Parathyroid adenoma (tissue), 2 donors: Measurements from ENCODE around the gene PITRM1.
"Not testable (repeated sequence)": the region's sequence is repeated elsewhere in the genome, so short reads cannot be mapped to it uniquely, and the experiment has no call there.

Experiments used
- H2AFZ ChIP-seq: fragments of 300-600 bp; sonication (generic); one replicate; pipeline ENCODE4 v1.7.0; 2017; ENCODE audit warnings: antibody characterized with exemption, mild to moderate bottlenecking
- H3K27ac ChIP-seq: fragments of 300-600 bp; sonication (generic); one replicate; pipeline ENCODE4 v1.7.0; 2017
- H3K27me3 ChIP-seq: fragments of 300-600 bp; sonication (generic); one replicate; pipeline ENCODE4 v1.7.0; 2017; ENCODE audit warnings: low read length; ENCODE audit not compliant: control insufficient read depth, insufficient read depth
- H3K36me3 ChIP-seq: fragments of 300-600 bp; sonication (generic); one replicate; pipeline ENCODE4 v1.7.0; 2017; ENCODE audit warnings: low read length; ENCODE audit not compliant: control insufficient read depth, insufficient read depth
- H3K4me1 ChIP-seq: fragments of 300-600 bp; sonication (generic); one replicate; pipeline ENCODE4 v1.7.0; 2017; ENCODE audit warnings: control low read depth
- H3K4me2 ChIP-seq: fragments of 300-600 bp; sonication (generic); one replicate; pipeline ENCODE4 v1.7.0; 2017; ENCODE audit warnings: low read length
- H3K4me3 ChIP-seq: fragments of 300-600 bp; sonication (generic); one replicate; pipeline ENCODE4 v1.7.0; 2017; ENCODE audit warnings: low read depth, low read length
- H3K79me2 ChIP-seq: fragments of 300-600 bp; sonication (generic); one replicate; pipeline ENCODE4 v1.7.0; 2017; ENCODE audit warnings: control low read depth
- H3K9ac ChIP-seq: fragments of 300-600 bp; sonication (generic); one replicate; pipeline ENCODE4 v1.7.0; 2017; ENCODE audit warnings: mild to moderate bottlenecking
- H3K9me3 ChIP-seq: fragments of 300-600 bp; sonication (generic); one replicate; pipeline ENCODE4 v1.7.0; 2017; ENCODE audit warnings: low read length; ENCODE audit not compliant: control insufficient read depth
- TF ChIP-seq, protein P1 (sequence below): fragments of 300-600 bp; sonication (generic); IDR thresholded peaks from one replicate; pipeline ENCODE4 v1.7.0; 2017; ENCODE audit warnings: antibody characterized with exemption, mild to moderate bottlenecking
- donor health status: primary hyperparathyroidism.

Gene PITRM1

DNA sequence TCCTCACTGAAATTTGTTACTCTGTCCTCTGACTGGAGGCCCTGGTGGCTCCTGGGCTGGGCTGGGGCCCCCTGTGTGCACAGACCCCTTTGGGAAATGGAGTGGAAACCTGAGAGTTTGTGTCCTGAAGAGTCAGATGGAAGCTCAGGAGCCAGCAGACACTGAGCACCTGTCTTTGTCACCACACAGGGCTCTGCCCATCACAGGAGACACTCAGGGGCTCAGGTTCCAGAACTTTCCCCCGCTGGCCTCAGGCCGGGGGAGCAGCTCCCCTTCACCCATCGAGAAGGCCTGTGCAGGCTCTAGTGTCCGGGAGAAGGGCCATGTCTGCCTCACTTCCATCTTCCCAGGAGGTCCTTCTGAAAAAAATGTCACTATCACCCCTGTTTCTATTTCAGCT, 22.3 kb upstream of the PITRM1 start:
- no peak overlapping the region for H3K27ac ChIP-seq
- H3K36me3 ChIP-seq = no peaks in the 10 kb centered on the region
- TF ChIP-seq, protein P1, sequence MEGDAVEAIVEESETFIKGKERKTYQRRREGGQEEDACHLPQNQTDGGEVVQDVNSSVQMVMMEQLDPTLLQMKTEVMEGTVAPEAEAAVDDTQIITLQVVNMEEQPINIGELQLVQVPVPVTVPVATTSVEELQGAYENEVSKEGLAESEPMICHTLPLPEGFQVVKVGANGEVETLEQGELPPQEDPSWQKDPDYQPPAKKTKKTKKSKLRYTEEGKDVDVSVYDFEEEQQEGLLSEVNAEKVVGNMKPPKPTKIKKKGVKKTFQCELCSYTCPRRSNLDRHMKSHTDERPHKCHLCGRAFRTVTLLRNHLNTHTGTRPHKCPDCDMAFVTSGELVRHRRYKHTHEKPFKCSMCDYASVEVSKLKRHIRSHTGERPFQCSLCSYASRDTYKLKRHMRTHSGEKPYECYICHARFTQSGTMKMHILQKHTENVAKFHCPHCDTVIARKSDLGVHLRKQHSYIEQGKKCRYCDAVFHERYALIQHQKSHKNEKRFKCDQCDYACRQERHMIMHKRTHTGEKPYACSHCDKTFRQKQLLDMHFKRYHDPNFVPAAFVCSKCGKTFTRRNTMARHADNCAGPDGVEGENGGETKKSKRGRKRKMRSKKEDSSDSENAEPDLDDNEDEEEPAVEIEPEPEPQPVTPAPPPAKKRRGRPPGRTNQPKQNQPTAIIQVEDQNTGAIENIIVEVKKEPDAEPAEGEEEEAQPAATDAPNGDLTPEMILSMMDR = no peak
- no peaks in the 10 kb centered on the region for H3K27me3 ChIP-seq
- no peaks in the 10 kb centered on the region for H3K79me2 ChIP-seq
- no peaks in the 10 kb centered on the region for H3K9me3 ChIP-seq
- H3K9ac ChIP-seq = no peak overlapping the region
- H3K4me2 ChIP-seq = no peak overlapping the region
- no peak overlapping the region for H3K4me3 ChIP-seq
- no peak overlapping the region for H2AFZ ChIP-seq
- peaks cover 7% of the 10 kb centered on the region for H3K4me1 ChIP-seq

DNA sequence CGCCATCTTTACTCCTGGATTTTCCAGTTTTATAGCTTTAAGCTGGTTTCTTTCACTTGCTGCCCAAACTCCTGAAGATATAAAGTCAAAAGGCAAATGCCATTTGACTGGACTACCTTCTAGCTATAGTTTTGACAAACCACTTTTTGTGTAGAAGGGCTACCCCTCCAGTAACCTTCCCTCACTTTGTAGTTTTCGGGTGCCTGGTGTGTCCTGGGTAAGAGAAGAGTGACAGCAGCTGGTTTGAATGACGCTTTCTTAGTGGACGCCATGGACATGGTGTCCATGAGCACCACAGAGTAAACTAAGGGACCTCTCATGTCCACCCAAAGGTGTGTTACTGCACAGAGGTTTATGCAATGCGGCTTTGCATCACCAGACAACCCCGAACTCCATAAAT, 21.2 kb upstream of the PITRM1 start:
- H3K79me2 ChIP-seq = no peaks in the 10 kb centered on the region
- H3K4me2 ChIP-seq = no peak overlapping the region
- no peak overlapping the region for H3K4me3 ChIP-seq
- no peaks in the 10 kb centered on the region for H3K9me3 ChIP-seq
- TF ChIP-seq, protein P1 = no peak
- H3K36me3 ChIP-seq = no peaks in the 10 kb centered on the region
- H3K27ac ChIP-seq = no peak overlapping the region
- no peak overlapping the region for H3K9ac ChIP-seq
- H2AFZ ChIP-seq = no peak overlapping the region
- peaks cover 7% of the 10 kb centered on the region for H3K4me1 ChIP-seq
- no peaks in the 10 kb centered on the region for H3K27me3 ChIP-seq

DNA sequence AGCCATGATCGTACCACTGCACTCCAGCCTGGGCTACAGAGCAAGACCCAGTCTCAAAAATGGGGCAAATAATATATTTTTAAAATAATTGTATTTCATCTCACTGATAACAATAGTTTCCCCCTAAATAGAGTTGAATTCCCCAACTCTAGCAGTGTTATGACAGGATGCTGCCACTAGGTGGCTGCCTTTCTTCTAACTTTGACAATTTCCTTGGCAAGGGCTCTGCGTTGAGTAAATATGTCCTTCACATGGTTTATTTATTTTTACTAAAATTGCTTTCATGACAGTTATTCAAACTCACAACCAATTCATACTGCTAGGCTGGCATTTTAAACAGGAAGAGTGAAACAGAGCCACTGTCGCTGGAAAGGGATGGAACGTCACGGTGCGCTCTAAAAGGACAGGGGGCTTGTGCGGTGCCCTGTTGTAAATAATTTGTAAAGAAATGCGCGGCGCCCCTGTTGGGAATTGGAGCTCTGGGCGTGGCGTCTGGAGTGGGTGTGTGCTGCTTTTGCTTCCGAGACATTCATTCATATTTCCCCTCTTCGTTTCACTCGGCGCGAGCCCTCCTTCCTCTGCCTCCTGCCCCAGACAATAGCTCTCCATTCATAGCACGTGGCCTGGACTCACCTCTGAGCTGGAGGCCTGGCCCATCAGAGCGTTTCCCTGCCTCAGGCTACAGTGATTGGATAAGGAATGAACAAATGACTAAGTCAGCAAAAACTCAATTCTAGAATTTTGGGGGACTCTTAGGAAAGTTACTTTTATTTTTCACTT, 20.5 kb upstream of the PITRM1 start:
- Histone ChIP-seq H2AFZ (peak overlapping the region; percentile 30), H3K79me2 (no peaks in the 10 kb centered on the region), H3K4me3 (no peak overlapping the region), H3K27me3 (no peaks in the 10 kb centered on the region), H3K9ac (no peak overlapping the region), H3K27ac (no peak overlapping the region), H3K4me1 (peaks cover 6% of the 10 kb centered on the region), H3K36me3 (no peaks in the 10 kb centered on the region), H3K9me3 (no peaks in the 10 kb centered on the region), H3K4me2 (peak overlapping the region; percentile 49)
- TF ChIP-seq, protein P1 = peak; percentile 89

DNA sequence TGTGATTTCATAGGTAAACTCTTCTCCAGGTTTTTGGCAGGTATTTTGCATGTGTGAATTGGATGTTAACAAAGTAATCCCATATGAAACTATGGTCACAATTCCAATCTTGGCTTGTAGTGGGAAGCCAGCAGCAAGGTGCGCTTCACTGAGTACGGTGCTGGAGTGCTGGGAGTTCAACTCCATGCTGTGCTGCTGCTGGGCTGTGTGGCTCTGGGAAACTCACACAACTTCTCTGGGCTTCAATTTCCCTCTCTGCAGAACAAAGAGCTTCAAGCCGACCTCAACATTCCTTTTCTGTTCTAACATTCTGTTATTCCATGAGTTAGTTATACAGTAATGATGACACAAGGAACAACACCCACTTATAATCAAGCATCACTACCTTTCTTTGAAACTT, 18.2 kb upstream of the PITRM1 start:
- no peak overlapping the region for H3K4me2 ChIP-seq
- H3K27ac ChIP-seq = no peak overlapping the region
- TF ChIP-seq, protein P1 = no peak
- no peaks in the 10 kb centered on the region for H3K79me2 ChIP-seq
- no peaks in the 10 kb centered on the region for H3K36me3 ChIP-seq
- H3K9ac ChIP-seq = no peak overlapping the region
- no peaks in the 10 kb centered on the region for H3K9me3 ChIP-seq
- no peak overlapping the region for H2AFZ ChIP-seq
- no peaks in the 10 kb centered on the region for H3K27me3 ChIP-seq
- no peaks in the 10 kb centered on the region for H3K4me1 ChIP-seq
- H3K4me3 ChIP-seq = no peak overlapping the region

DNA sequence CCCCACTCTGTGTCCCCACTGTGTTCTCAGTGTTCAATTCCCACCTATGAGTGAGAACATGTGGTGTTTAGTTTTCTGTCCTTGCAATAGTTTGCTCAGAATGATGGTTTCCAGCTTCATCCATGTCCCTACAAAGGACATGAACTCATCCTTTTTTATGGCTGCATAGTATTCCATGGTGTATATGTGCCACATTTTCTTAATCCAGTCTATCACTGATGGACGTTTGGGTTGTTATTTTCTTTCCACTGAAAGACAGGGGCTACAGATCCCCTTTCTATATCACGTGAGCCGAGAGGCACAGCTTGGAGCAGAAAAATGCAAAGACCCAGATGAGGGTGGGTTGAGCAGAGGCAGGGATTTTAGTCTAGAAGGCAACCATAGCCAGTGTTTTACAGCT, 14.6 kb upstream of the PITRM1 start:
- H3K9me3 ChIP-seq, H3K4me2 ChIP-seq, H3K4me3 ChIP-seq, H3K9ac ChIP-seq, H3K27me3 ChIP-seq, H3K36me3 ChIP-seq, H2AFZ ChIP-seq, H3K4me1 ChIP-seq, H3K27ac ChIP-seq, H3K79me2 ChIP-seq: not testable (repeated sequence)
